ENCODE results near the gene ATXN7L1. TPM values are rescaled to one million over a fixed set of nuclear protein-coding genes. Genes with fewer than 3 reads are reported as not detected.

ATXN7L1 gene
- total and polyA plus RNA-seq, 2 of the 8 experiments (the other 6 are each of a cell fraction or from before 2014, with no cell fraction given), result 14.3 to 34.0 TPM

- H4K5ac ChIP-seq (ENCODE audit: insufficient read length, low read depth, low read length), result peak overlapping the region; percentile 1
- POLR2A ChIA-PET (ENCODE audit: partially characterized antibody), result interaction anchor here (1.4 kb wide), 1 partner anchor 58 kb away, joined by 4 read pairs; no protein-coding TSS in a partner anchor
- H4K8ac ChIP-seq (ENCODE audit: extremely low read depth, insufficient read depth, low read length), result no peak overlapping the region
- no peaks in the 10 kb centered on the region for H3K79me1 ChIP-seq (ENCODE audit: low read depth, low read length)
- H3K27ac ChIP-seq (ENCODE audit: low read depth, low read length), result peak overlapping the region; percentile 75; the same call in 1 of the 2 replicates
- H3K14ac ChIP-seq (ENCODE audit: insufficient read length), result no peak overlapping the region
- peak overlapping the region; percentile 19 for H2BK20ac ChIP-seq (ENCODE audit: low read length)
- FAIRE-seq, result no peak
- H2BK12ac ChIP-seq (ENCODE audit: low read depth, low read length), result peak overlapping the region; percentile 89
- H3K27me3 ChIP-seq (replicated peaks in 1 of 4; ENCODE audit: control insufficient read depth in 3 of 4, extremely low read depth in 1 of 4, insufficient read depth in 3 of 4, low read length in 3 of 4), result no peaks in the 10 kb centered on the region
- 71% methylated on average over 5 of the region's 5 CpGs; no CpG with 5 or more reads in 1 of the 2 experiments for WGBS, 2 experiments (ENCODE audit: extremely low coverage in 1 of 2, insufficient coverage in 1 of 2, insufficient read length in 1 of 2, insufficient replicate concordance in 2 of 2, low coverage in 1 of 2, low lambda C conversion rate in 2 of 2, missing lambda C conversion rate in 1 of 2)
- H4K91ac ChIP-seq (replicated peaks; ENCODE audit: insufficient read length, low read length), result peak overlapping the region; percentile 34
- H3K4me3 ChIP-seq (ENCODE audit: extremely low read depth in 1 of 4, insufficient read depth in 2 of 4, low read depth in 3 of 4, low read length in 4 of 4), result no peak overlapping the region
- peak overlapping the region; percentile 75; the same call in 1 of the 2 replicates for H2AK5ac ChIP-seq (ENCODE audit: low read depth, low read length)
- no peak overlapping the region for H3K56ac ChIP-seq (replicated peaks; ENCODE audit: insufficient read length, low read depth, low read length)
- no peaks in the 10 kb centered on the region for H3K9me3 ChIP-seq (ENCODE audit: insufficient read depth in 2 of 2, low read depth in 1 of 2, low read length in 1 of 2)
- H3K4me1 ChIP-seq (replicated peaks in 1 of 4; ENCODE audit: control insufficient read depth in 3 of 4, insufficient read depth in 4 of 4, low read length in 3 of 4), result peaks cover 14 to 25% (median 18%) of the 10 kb centered on the region in 4 experiments
- no peak overlapping the region for H3K9ac ChIP-seq (replicated peaks in 1 of 4; ENCODE audit: extremely low read depth in 1 of 4, low read depth in 3 of 4, low read length in 3 of 4)
- CTCF ChIA-PET (ENCODE audit: partially characterized antibody), result interaction anchor here (0.6 to 3.4 kb wide), 4 partner anchors 23 to 63 kb away, joined by 3 to 10 read pairs (median 4); no protein-coding TSS in a partner anchor
- H2BK15ac ChIP-seq (ENCODE audit: low read length), result no peak overlapping the region
- no peaks in the 10 kb centered on the region for H3K23me2 ChIP-seq (ENCODE audit: low read depth, low read length)
- no peak overlapping the region for H2AFZ ChIP-seq (ENCODE audit: low read length)
- no peaks in the 10 kb centered on the region for H4K20me1 ChIP-seq (replicated peaks in 1 of 2; ENCODE audit: control insufficient read depth in 1 of 2, insufficient read depth in 2 of 2, low read length in 2 of 2)
- peak overlapping the region in 1 of 2 experiments; percentile 55; a peak in 1 of 4 replicates for H3K4me2 ChIP-seq (ENCODE audit: insufficient read depth in 1 of 2, low read depth in 2 of 2, low read length in 2 of 2)
- H2BK5ac ChIP-seq (ENCODE audit: low read depth, low read length), result peak overlapping the region; percentile 57
- H3K79me2 ChIP-seq (ENCODE audit: control insufficient read depth in 1 of 2, insufficient read depth in 2 of 2, low read length in 2 of 2), result no peaks in the 10 kb centered on the region
- peak overlapping the region; percentile 11; the same call in 1 of the 2 replicates for H3K18ac ChIP-seq (ENCODE audit: extremely low read depth, low read length)
- DNase-seq (ENCODE audit: low read depth in 1 of 2, low spot score in 2 of 2), result no peak
- H3K23ac ChIP-seq (ENCODE audit: insufficient read length), result no peak overlapping the region
- no peak for TF ChIP-seq TBP (IDR thresholded peaks at IDR 0.05; ENCODE audit: low read depth, low read length)
- TF ChIP-seq RBBP5 (IDR thresholded peaks at IDR 0.05; ENCODE audit: borderline replicate concordance, low read depth, low read length), result no peak
- no peak for TF ChIP-seq RAD21 (IDR thresholded peaks at IDR 0.05 in 1 of 2, conservative IDR thresholded peaks at IDR 0.05 in 1 of 2; ENCODE audit: low read depth in 2 of 2, low read length in 2 of 2)
- TF ChIP-seq CBX8 (IDR thresholded peaks at IDR 0.05; ENCODE audit: borderline replicate concordance, low read depth, low read length), result no peak
- TF ChIP-seq HDAC6 (IDR thresholded peaks at IDR 0.05; ENCODE audit: low read depth, low read length), result no peak
- no peak for TF ChIP-seq SIRT6 (IDR thresholded peaks at IDR 0.05; ENCODE audit: low read length)
- no peak for TF ChIP-seq PHF8 (conservative IDR thresholded peaks at IDR 0.05; ENCODE audit: low read depth, low read length)
- TF ChIP-seq MAX (IDR thresholded peaks at IDR 0.05), result no peak
- TF ChIP-seq KDM4A (IDR thresholded peaks at IDR 0.05; ENCODE audit: low read depth, low read length, severe bottlenecking), result no peak
- TF ChIP-seq CTBP2 (IDR thresholded peaks at IDR 0.05; ENCODE audit: borderline replicate concordance, insufficient read depth, insufficient read length, low read length), result no peak
- no peaks in the 10 kb centered on the region for H3K36me3 ChIP-seq (ENCODE audit: control insufficient read depth in 2 of 4, insufficient read depth in 4 of 4, low read length in 3 of 4)
- peak overlapping the region; percentile 2 for H3K4ac ChIP-seq (replicated peaks; ENCODE audit: insufficient read length, low read depth, low read length)
- H2BK120ac ChIP-seq (replicated peaks; ENCODE audit: low read depth, low read length), result peak overlapping the region; percentile 12
These were observed 178.6 kb downstream of the ATXN7L1 start for GRCh38 chr7:105697753-105698152.

Measured in H1 (cell line).